Measurements from ENCODE around the gene STIM1. TPM values are rescaled to one million over a fixed set of nuclear protein-coding genes. Genes with fewer than 3 reads are reported as not detected.

The STIM1 gene
- total RNA-seq, 4 donors from 2014 or later, result 36.3 to 158 (median 46.1) TPM

DNA sequence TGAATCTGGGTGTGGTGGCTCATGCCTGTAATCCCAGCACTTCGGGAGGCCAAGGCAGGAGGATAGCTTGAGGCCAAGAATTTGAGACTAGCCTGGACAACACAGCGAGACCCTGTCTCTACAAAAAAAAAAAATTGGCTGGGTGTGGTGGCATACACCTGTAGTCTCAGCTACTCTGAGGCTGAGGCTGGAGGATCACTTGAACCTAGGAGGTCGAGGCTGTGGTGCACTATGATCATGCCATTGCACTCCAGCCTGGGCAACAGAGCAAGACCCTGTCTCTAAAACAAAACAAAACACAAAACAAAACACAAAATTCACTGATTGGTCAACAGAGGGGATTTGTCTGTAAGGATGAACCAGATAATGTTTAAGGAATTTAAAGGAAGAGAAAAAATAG is 113.7 kb downstream of the STIM1 start:
- H3K36me3 ChIP-seq, result peaks cover 0 to 10% (median 0%) of the 10 kb centered on the region in 3 donors
- no peak for DNase-seq
- H3K4me1 ChIP-seq, result no peaks in the 10 kb centered on the region
- no peaks in the 10 kb centered on the region for H3K27me3 ChIP-seq
- no peaks in the 10 kb centered on the region for H3K9me3 ChIP-seq
- no peak overlapping the region for H3K4me3 ChIP-seq
- peak overlapping the region in 1 of 4 donors; percentile 38 for H3K27ac ChIP-seq
- TF ChIP-seq, protein P1, sequence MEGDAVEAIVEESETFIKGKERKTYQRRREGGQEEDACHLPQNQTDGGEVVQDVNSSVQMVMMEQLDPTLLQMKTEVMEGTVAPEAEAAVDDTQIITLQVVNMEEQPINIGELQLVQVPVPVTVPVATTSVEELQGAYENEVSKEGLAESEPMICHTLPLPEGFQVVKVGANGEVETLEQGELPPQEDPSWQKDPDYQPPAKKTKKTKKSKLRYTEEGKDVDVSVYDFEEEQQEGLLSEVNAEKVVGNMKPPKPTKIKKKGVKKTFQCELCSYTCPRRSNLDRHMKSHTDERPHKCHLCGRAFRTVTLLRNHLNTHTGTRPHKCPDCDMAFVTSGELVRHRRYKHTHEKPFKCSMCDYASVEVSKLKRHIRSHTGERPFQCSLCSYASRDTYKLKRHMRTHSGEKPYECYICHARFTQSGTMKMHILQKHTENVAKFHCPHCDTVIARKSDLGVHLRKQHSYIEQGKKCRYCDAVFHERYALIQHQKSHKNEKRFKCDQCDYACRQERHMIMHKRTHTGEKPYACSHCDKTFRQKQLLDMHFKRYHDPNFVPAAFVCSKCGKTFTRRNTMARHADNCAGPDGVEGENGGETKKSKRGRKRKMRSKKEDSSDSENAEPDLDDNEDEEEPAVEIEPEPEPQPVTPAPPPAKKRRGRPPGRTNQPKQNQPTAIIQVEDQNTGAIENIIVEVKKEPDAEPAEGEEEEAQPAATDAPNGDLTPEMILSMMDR (IDR thresholded peaks at IDR 0.05), result no peak
- TF ChIP-seq POLR2A (IDR thresholded peaks at IDR 0.05), result no peak

DNA sequence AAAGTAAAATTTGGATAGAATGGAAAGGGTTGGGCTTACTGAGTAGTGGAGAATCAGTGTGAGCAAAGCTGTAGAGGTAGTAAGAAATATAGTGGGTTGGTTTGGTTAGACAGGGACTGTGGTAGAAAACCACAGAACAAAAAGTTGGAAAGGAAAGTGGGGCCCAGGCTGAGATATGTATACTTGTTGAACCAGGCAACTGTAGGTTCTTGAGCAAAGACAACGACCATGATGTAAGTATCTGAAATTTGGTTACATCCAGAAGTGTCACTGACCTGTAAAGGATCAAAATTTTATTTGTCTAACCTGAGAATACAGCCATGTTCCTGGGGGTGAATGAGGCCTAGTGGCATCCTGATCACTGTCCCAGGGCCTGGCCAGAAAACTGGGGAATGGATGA is 114.1 kb downstream of the STIM1 start:
- no peaks in the 10 kb centered on the region for H3K9me3 ChIP-seq
- H3K4me1 ChIP-seq, result no peaks in the 10 kb centered on the region
- no peak overlapping the region for H3K4me3 ChIP-seq
- no peak for DNase-seq
- TF ChIP-seq POLR2A (IDR thresholded peaks at IDR 0.05), result no peak
- TF ChIP-seq, protein P1 (IDR thresholded peaks at IDR 0.05), result no peak
- no peaks in the 10 kb centered on the region for H3K27me3 ChIP-seq
- no peak overlapping the region for H3K27ac ChIP-seq
- peaks cover 0 to 10% (median 0%) of the 10 kb centered on the region in 3 donors for H3K36me3 ChIP-seq

DNA sequence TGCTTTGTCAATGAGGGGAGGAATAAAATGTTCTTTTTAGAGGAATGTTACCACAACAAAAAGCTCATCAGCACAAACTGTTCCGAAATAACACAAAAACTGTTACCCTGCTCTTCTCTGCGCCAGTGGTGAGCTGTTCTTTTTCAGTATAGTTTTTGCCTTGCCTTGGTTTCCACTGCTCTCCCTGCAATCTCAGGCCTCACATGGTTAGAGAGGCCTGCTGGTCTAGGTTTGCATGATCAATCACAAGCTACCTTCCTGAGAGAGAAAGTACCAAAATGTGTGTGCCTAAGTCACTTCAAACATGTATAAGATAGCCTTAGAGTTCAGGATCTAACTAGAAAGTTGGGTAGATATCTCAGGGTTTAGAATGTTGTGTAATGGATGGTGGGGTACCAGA is 114.6 kb downstream of the STIM1 start:
- no peak for TF ChIP-seq POLR2A (IDR thresholded peaks at IDR 0.05)
- TF ChIP-seq, protein P1 (IDR thresholded peaks at IDR 0.05), result no peak
- no peak for DNase-seq
- H3K27ac ChIP-seq, result no peak overlapping the region

DNA sequence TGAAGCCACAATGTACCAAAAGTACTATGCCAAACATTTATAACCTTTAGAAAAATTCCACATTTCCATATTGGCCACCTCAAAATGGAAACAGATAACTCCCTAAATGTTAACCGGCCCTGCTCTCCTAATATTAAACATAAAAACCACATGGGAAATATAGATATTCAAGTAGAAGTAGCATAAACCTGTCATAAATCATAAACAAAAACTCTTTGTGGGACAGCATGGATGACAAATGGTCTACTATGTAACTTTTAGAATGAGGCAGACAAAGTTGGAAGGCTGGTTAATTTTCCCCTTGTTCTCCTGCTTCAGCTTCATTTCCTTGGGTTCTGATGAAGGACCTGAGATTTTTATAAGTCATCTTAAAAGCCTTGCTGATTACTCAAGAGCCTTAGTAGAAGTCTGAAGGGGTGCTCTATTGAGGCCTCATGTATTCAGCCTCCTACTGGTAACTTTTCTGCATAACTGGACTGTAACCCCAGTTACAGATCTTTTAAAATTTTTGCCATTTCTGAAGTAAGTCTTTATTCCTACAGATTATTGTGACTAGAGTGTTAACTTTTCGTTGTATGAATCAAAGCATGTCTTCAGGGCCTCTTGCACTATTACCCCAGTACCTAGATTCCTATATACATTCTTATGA is 116.4 kb downstream of the STIM1 start:
- DNase-seq, result no peak
- Histone ChIP-seq H3K9me3 (no peaks in the 10 kb centered on the region), H3K27me3 (no peaks in the 10 kb centered on the region), H3K36me3 (peaks cover 0 to 10% (median 0%) of the 10 kb centered on the region in 3 donors), H3K4me3 (no peak overlapping the region), H3K4me1 (no peaks in the 10 kb centered on the region), H3K27ac (no peak overlapping the region)
- TF ChIP-seq, protein P1 (IDR thresholded peaks at IDR 0.05), result peak in 1 of 6 experiments; percentile 12
- TF ChIP-seq POLR2A (IDR thresholded peaks at IDR 0.05), result no peak

More for the DNA sequence above, 114.6 kb downstream of the STIM1 start:
- Histone ChIP-seq H3K9me3 (no peaks in the 10 kb centered on the region), H3K36me3 (peaks cover 0 to 10% (median 0%) of the 10 kb centered on the region in 3 donors), H3K27me3 (no peaks in the 10 kb centered on the region), H3K4me3 (no peak overlapping the region), H3K4me1 (no peaks in the 10 kb centered on the region)

DNA sequence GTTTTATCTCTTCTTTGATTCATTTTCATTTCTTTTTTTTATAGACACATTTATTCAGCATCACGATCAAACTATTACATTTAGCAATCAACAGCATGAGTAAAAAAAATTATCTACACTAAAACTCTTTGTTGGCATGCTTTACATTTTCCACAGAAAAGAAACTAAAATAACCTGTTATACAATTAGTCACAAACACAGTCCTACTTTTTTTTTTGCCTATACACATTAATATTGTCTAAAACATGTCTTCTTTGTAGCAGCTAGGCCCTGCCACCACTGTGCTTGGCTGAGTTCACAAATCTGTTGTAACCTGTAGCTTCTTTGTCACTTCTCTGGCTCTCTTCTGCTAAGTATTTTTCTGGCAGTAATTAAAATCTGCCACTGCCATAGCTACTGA is 117.0 kb downstream of the STIM1 start:
- TF ChIP-seq POLR2A (IDR thresholded peaks at IDR 0.05), result no peak
- TF ChIP-seq, protein P1 (IDR thresholded peaks at IDR 0.05), result no peak
- no peaks in the 10 kb centered on the region for H3K4me1 ChIP-seq
- no peaks in the 10 kb centered on the region for H3K27me3 ChIP-seq
- no peak overlapping the region for H3K27ac ChIP-seq
- H3K4me3 ChIP-seq, result no peak overlapping the region
- H3K36me3 ChIP-seq, result peaks cover 0 to 10% (median 0%) of the 10 kb centered on the region in 3 donors
- no peak for DNase-seq
- H3K9me3 ChIP-seq, result no peaks in the 10 kb centered on the region

Measured in Peyer's patch (tissue), 4 donors.